ENCODE results near the gene GPX4. TPM values are rescaled to one million over a fixed set of nuclear protein-coding genes. Genes with fewer than 3 reads are reported as not detected.

GPX4 gene
- total RNA-seq, 4 donors from 2014 or later, result 616 to 907 (median 819) TPM

DNA sequence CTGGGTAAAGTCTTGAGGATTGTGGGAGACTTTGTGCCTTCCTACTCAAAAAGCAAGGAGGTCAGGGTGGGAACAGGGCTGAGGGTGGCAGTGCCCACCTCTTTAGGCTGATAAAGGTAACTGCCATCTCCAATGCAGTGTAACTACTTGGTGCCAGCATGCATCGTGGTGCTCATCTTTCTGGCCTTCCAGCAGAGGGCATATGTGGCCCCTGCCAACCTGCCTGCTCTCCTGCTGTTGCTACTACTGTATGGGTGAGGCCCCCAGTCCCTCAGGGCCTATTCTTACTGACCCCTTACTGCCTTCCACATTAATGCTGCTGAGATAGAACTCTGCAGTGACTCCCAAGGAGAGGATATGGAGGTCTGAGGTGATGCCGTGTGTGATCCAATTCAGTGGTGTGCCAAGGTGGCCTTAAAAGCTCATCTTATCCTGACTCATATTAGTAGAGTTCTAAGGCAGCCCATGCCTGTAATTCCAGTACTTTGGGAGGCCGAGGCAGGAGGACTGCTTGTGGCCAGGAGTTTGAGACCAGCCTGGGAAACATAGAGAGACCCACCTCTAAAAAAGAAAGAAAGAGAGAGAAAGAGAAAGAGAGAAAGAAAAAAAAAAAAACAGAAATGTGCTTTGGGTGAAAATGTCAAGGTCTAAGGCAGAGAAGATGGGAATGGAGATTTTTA, 46.5 kb upstream of the GPX4 start:
- H3K4me1 ChIP-seq, result no peaks in the 10 kb centered on the region
- H3K27ac ChIP-seq, result no peak overlapping the region
- TF ChIP-seq, protein P1, sequence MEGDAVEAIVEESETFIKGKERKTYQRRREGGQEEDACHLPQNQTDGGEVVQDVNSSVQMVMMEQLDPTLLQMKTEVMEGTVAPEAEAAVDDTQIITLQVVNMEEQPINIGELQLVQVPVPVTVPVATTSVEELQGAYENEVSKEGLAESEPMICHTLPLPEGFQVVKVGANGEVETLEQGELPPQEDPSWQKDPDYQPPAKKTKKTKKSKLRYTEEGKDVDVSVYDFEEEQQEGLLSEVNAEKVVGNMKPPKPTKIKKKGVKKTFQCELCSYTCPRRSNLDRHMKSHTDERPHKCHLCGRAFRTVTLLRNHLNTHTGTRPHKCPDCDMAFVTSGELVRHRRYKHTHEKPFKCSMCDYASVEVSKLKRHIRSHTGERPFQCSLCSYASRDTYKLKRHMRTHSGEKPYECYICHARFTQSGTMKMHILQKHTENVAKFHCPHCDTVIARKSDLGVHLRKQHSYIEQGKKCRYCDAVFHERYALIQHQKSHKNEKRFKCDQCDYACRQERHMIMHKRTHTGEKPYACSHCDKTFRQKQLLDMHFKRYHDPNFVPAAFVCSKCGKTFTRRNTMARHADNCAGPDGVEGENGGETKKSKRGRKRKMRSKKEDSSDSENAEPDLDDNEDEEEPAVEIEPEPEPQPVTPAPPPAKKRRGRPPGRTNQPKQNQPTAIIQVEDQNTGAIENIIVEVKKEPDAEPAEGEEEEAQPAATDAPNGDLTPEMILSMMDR (IDR thresholded peaks at IDR 0.05 in 4 of 5, conservative IDR thresholded peaks at IDR 0.05 in 1 of 5), result no peak
- TF ChIP-seq POLR2A (IDR thresholded peaks at IDR 0.05), result no peak
- in situ Hi-C loops (cut with MboI; ENCODE audit: low sequenced_read_pairs in 4 of 4) (no loop called here), intact Hi-C loops (cut with DNase I; ENCODE audit: low total_unique reads) (no loop called here)
- no peak for DNase-seq
- H3K27me3 ChIP-seq, result no peaks in the 10 kb centered on the region
- ATAC-seq, result no peak
- no peak overlapping the region for H3K4me3 ChIP-seq
- H3K36me3 ChIP-seq, result peaks cover 0 to 59% of the 10 kb centered on the region in 2 donors
- peaks cover 5 to 28% (median 6%) of the 10 kb centered on the region in 3 donors for H3K9me3 ChIP-seq

DNA sequence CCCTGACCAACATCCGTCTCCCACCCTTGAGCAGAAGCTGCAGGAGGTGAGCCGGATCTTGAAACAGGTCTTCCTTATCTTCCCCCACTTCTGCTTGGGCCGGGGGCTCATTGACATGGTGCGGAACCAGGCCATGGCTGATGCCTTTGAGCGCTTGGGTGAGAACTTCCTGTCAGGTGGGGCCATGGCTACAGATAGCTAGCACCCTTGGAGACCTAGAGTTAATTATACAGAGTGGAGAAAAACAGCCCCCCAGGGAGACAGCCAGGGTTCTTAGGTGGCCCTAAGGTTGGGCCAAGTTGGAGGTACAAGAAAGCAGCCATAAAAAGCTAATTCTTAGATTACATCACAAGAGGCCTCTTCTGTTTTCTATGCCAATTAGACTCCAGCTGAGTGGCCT, 45.7 kb upstream of the GPX4 start:
- intact Hi-C loops (cut with DNase I; ENCODE audit: low total_unique reads), result no loop called here
- in situ Hi-C loops (cut with MboI; ENCODE audit: low sequenced_read_pairs in 4 of 4), result no loop called here
- Histone ChIP-seq H3K4me3 (no peak overlapping the region), H3K4me1 (no peaks in the 10 kb centered on the region), H3K27me3 (no peaks in the 10 kb centered on the region), H3K36me3 (peaks cover 0 to 59% of the 10 kb centered on the region in 2 donors), H3K27ac (no peak overlapping the region), H3K9me3 (peaks cover 5 to 28% (median 6%) of the 10 kb centered on the region in 3 donors)
- TF ChIP-seq, protein P1 (IDR thresholded peaks at IDR 0.05 in 4 of 5, conservative IDR thresholded peaks at IDR 0.05 in 1 of 5), result no peak
- TF ChIP-seq POLR2A (IDR thresholded peaks at IDR 0.05), result no peak
- ATAC-seq (no peak), DNase-seq (no peak)

DNA sequence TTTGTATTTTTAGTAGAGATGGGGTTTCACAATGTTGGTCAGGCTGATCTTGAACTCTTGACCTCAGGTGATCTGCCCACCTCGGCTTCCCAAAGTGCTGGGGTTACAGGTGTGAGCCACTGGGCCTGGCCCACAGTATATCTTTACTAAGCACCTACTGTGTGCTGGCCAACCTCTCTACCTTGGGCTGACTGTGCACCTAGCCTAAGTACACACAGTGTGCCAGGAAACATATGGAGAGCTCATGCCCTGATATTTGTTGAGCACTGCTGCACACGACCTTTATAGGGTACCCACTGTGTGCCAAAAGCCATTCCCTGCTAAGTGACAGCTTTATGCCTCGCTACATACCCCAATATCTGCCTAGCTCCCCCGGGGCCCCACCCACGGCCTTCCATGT, 43.1 kb upstream of the GPX4 start:
- intact Hi-C loops (cut with DNase I; ENCODE audit: low total_unique reads), result no loop called here
- TF ChIP-seq, protein P1 (IDR thresholded peaks at IDR 0.05 in 4 of 5, conservative IDR thresholded peaks at IDR 0.05 in 1 of 5), result no peak
- no peak for TF ChIP-seq POLR2A (IDR thresholded peaks at IDR 0.05)

DNA sequence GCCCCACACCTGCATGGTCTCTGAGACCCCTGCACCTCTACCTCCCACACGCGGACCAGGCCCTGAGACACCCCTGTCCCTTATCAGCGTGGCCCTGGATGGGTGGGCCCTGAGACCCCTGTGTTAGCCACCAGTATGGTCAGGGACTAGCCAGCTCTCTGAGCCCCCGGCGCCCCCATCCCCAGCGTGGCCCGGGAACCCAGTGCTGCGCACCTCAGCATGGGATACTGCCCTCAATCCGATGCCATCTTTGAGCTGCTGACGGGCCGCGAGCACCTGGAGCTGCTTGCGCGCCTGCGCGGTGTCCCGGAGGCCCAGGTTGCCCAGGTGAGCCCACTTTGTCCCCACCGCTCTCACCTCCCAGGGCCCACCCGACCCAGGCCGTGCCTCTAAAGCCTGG, 41.8 kb upstream of the GPX4 start:
- H3K9me3 ChIP-seq, result peaks cover 5 to 19% (median 6%) of the 10 kb centered on the region in 3 donors
- peaks cover 4 to 12% of the 10 kb centered on the region in 2 donors for H3K4me1 ChIP-seq
- no peak overlapping the region for H3K4me3 ChIP-seq
- peaks cover 7 to 30% (median 16%) of the 10 kb centered on the region in 3 donors for H3K27me3 ChIP-seq
- DNase-seq (no peak), ATAC-seq (no peak)
- H3K36me3 ChIP-seq, result peaks cover 0 to 29% of the 10 kb centered on the region in 2 donors
- TF ChIP-seq, protein P1 (IDR thresholded peaks at IDR 0.05 in 4 of 5, conservative IDR thresholded peaks at IDR 0.05 in 1 of 5), result no peak
- no peak for TF ChIP-seq POLR2A (IDR thresholded peaks at IDR 0.05)
- no peak overlapping the region for H3K27ac ChIP-seq
- intact Hi-C loops (cut with DNase I; ENCODE audit: low total_unique reads) (no loop called here), in situ Hi-C loops (cut with MboI; ENCODE audit: low sequenced_read_pairs in 4 of 4) (no loop called here)

More for the DNA sequence above, 43.1 kb upstream of the GPX4 start:
- no peak overlapping the region for H3K4me3 ChIP-seq
- no peak overlapping the region for H3K27ac ChIP-seq
- H3K4me1 ChIP-seq, result peaks cover 4 to 7% of the 10 kb centered on the region in 2 donors
- ATAC-seq (no peak), DNase-seq (no peak)
- in situ Hi-C loops (cut with MboI; ENCODE audit: low sequenced_read_pairs in 4 of 4), result no loop called here
- H3K9me3 ChIP-seq, result peaks cover 5 to 28% (median 6%) of the 10 kb centered on the region in 3 donors
- peaks cover 0 to 17% (median 4%) of the 10 kb centered on the region in 3 donors for H3K27me3 ChIP-seq
- H3K36me3 ChIP-seq, result peaks cover 0 to 42% of the 10 kb centered on the region in 2 donors
